GM12878 (cell line): Measurements from ENCODE around the gene TAF6. TPM values are rescaled to one million over a fixed set of nuclear protein-coding genes. Genes with fewer than 3 reads are reported as not detected.

Experiments
- ATAC-seq: fragments of 200-7000 bp; cut with Tn5 transposase; 3 replicates; pipeline ENCODE4 v1.9.1; 2020; ENCODE audit warnings: mild to moderate bottlenecking, moderate library complexity
- BruUV-seq: library from RNA; stranded (reverse); fragments of 400-500 nt; replicated peaks from 2 replicates; lab custom pipeline; 2021; lab: Mats Ljungman, UMichigan
- CTCF ChIA-PET: fragments of 300-600 bp; sonication (Branson Sonifier 250); formaldehyde crosslinking; extraction: SDS; loops from one replicate; lab custom pipeline; 2021; ENCODE audit warnings: inconsistent platforms; lab: Yijun Ruan, JAX
- POLR2A ChIA-PET: fragments of 350-600 bp; formaldehyde crosslinking; extraction: SDS; loops from one replicate; lab custom pipeline; 2021; ENCODE audit warnings: inconsistent platforms; lab: Charles Lee
- RAD21 ChIA-PET: fragments of 300-600 bp; sonication (Branson Sonifier 250); formaldehyde crosslinking; loops from one replicate; lab custom pipeline; 2023; ENCODE audit warnings: antibody characterized with exemption; ENCODE audit not compliant: unreplicated experiment; lab: Charles Lee
- SMC1A ChIA-PET: fragments of 300-600 bp; sonication (Branson Sonifier 250); formaldehyde crosslinking; loops from one replicate; lab custom pipeline; 2023; ENCODE audit not compliant: unreplicated experiment, uncharacterized antibody; lab: Charles Lee
- DNase-seq: peaks from one replicate; pipeline ENCODE4 v3.0.0-alpha.2; 2011; ENCODE audit warnings: low read depth, low spot score
- FAIRE-seq: peaks from 3 replicates; lab custom pipeline; 2011; peaks lifted over from hg19 to GRCh38; lab: Jason Lieb, UNC
- H2AFZ ChIP-seq: 2 replicates; pipeline ENCODE4 v1.6.0; 2011; ENCODE audit warnings: low read depth, low read length, control low read depth; ENCODE audit not compliant: control insufficient read depth
- H3K27ac ChIP-seq: 2 replicates; pipeline ENCODE4 v1.5.1; 2011; ENCODE audit warnings: control low read depth; ENCODE audit not compliant: control insufficient read depth, insufficient read depth
- H3K27me3 ChIP-seq, 2 experiments: replicated peaks in 1 of 2; 2 replicates each; pipeline versions ENCODE4 v1.6.0 to v1.6.1; 2011; ENCODE audit warnings: low read length in 1 of 2; ENCODE audit not compliant: control insufficient read depth in 2 of 2, insufficient read depth in 2 of 2
- H3K36me3 ChIP-seq, 2 experiments: 2 replicates each; pipeline ENCODE4 v1.5.1; 2011; ENCODE audit warnings: low read length in 1 of 2; ENCODE audit not compliant: control insufficient read depth in 2 of 2, insufficient read depth in 2 of 2
- H3K4me1 ChIP-seq: 2 replicates; pipeline ENCODE4 v1.6.1; 2011; ENCODE audit warnings: mild to moderate bottlenecking, low read length, moderate library complexity, mixed read lengths; ENCODE audit not compliant: control insufficient read depth, insufficient read depth
- H3K4me2 ChIP-seq: 2 replicates; pipeline ENCODE4 v1.6.0; 2011; ENCODE audit warnings: control low read depth; ENCODE audit not compliant: control insufficient read depth, insufficient read depth
- H3K4me3 ChIP-seq: fragments of 200-600 bp; sonication (generic); 2 replicates; pipeline ENCODE4 v1.5.1; 2016
- H3K79me2 ChIP-seq: 2 replicates; pipeline ENCODE4 v1.6.0; 2011; ENCODE audit warnings: low read length; ENCODE audit not compliant: control insufficient read depth, insufficient read depth
- H3K9ac ChIP-seq: 2 replicates; pipeline ENCODE4 v1.8.0; 2011; ENCODE audit warnings: low read length, control low read depth, mixed read lengths; ENCODE audit not compliant: control insufficient read depth, insufficient read depth
- H3K9me3 ChIP-seq: replicated peaks from 3 replicates; pipeline ENCODE4 v1.5.1; 2011; ENCODE audit warnings: mild to moderate bottlenecking, low read length; ENCODE audit not compliant: control insufficient read depth, insufficient read depth
- H4K20me1 ChIP-seq: 2 replicates; pipeline ENCODE4 v1.6.0; 2011; ENCODE audit not compliant: control insufficient read depth, insufficient read depth
- BRCA1 ChIP-seq: IDR thresholded peaks from 2 replicates; pipeline ENCODE4 v1.6.1; 2011; ENCODE audit warnings: low read depth, low read length, improper control_type of control experiment
- CREM ChIP-seq: IDR thresholded peaks from 2 replicates; pipeline ENCODE4 v1.6.1; 2014; ENCODE audit warnings: antibody characterized with exemption, low read depth
- GATAD2B ChIP-seq: fragments of 450-650 bp; conservative IDR thresholded peaks from 2 replicates; pipeline ENCODE4 v1.6.1; 2017; ENCODE audit warnings: low read depth, mild to moderate bottlenecking, moderate library complexity
- HCFC1 ChIP-seq: fragments of 150-350 bp; IDR thresholded peaks from 2 replicates; pipeline ENCODE4 v1.6.1; 2014; ENCODE audit warnings: low read length
- JUND ChIP-seq: IDR thresholded peaks from 2 replicates; pipeline ENCODE4 v1.6.1; 2012; ENCODE audit warnings: low read depth, mild to moderate bottlenecking, low read length, improper control_type of control experiment, moderate library complexity
- KAT2A ChIP-seq: conservative IDR thresholded peaks from 2 replicates; pipeline ENCODE4 v1.6.1; 2011; ENCODE audit warnings: low read depth, low read length; ENCODE audit not compliant: control insufficient read depth
- LARP7 ChIP-seq: fragments of 450-650 bp; IDR thresholded peaks from 2 replicates; pipeline ENCODE4 v1.6.1; 2017; ENCODE audit warnings: mild to moderate bottlenecking
- MTA2 ChIP-seq: fragments of 450-650 bp; IDR thresholded peaks from 2 replicates; pipeline ENCODE4 v1.6.1; 2016; ENCODE audit warnings: low read depth, mild to moderate bottlenecking, moderate library complexity
- MXI1 ChIP-seq: fragments of 150-350 bp; IDR thresholded peaks from 2 replicates; pipeline ENCODE4 v1.6.1; 2011; ENCODE audit warnings: low read depth, mild to moderate bottlenecking, inconsistent platforms, low read length, improper control_type of control experiment
- MYC ChIP-seq: IDR thresholded peaks from 2 replicates; pipeline ENCODE4 v1.6.1; 2011; ENCODE audit warnings: mild to moderate bottlenecking, low read length, moderate library complexity, inconsistent platforms; ENCODE audit not compliant: insufficient read depth, insufficient replicate concordance, insufficient read length, severe bottlenecking
- RB1 ChIP-seq: fragments of 450-650 bp; formaldehyde crosslinking; IDR thresholded peaks from 2 replicates; pipeline ENCODE4 v1.6.1; 2017; ENCODE audit warnings: mild to moderate bottlenecking, borderline replicate concordance
- SIN3A ChIP-seq: IDR thresholded peaks from 2 replicates; pipeline ENCODE4 v1.6.1; 2012; ENCODE audit warnings: low read depth, low read length, improper control_type of control experiment
- SREBF2 ChIP-seq: IDR thresholded peaks from 2 replicates; pipeline ENCODE4 v1.6.1; 2012; ENCODE audit warnings: mild to moderate bottlenecking, low read length
- YY1 ChIP-seq: IDR thresholded peaks from 2 replicates; pipeline ENCODE4 v1.6.1; 2011; ENCODE audit warnings: low read depth, mild to moderate bottlenecking, low read length
- ZBTB11 ChIP-seq: fragments of 450-650 bp; formaldehyde crosslinking; IDR thresholded peaks from 2 replicates; pipeline ENCODE4 v1.5.0; 2022; ENCODE audit warnings: mild to moderate bottlenecking, missing genetic modification characterization
- WGBS: methylation state at CpG from one replicate; pipeline ENCODE4 v1.1.6; 2016; ENCODE audit warnings: low lambda C conversion rate; ENCODE audit not compliant: insufficient replicate concordance, insufficient coverage; ENCODE audit errors: missing lambda C conversion rate; 5-methylcytosine and 5-hydroxymethylcytosine counted together
- in situ Hi-C: fragments of 300-500 bp; cut with MboI; formaldehyde crosslinking; loops from 9 replicates; pipeline ENCODE4 v1.14.3; 2018; ENCODE audit warnings: mixed read lengths
- intact Hi-C: fragments of 100-400 bp; cut with micrococcal nuclease; formaldehyde crosslinking; loops from one replicate; pipeline ENCODE4 v1.14.2; 2022; ENCODE audit not compliant: unreplicated experiment
- polyA plus RNA-seq, 11 experiments: library from polyadenylated mRNA; depleted of rRNA in 4 of 11; unstranded in 6 of 11; stranded (reverse) in 5 of 11; fragments of >200 nt; fragmentation: Nextera tagmentation in 4 of 11; fragmentation: Illumina TruSeq in 1 of 11; extraction: Ambion mirVana in 4 of 11; extraction: Trizol in 1 of 11; gene quantifications; 1 replicate in 1 of 11; 2 replicates in 10 of 11; pipeline versions ENCODE4 v1.2.1 to v1.2.3, GENCODE V29; 2011 to 2016; ENCODE audit warnings: inconsistent platforms in 2 of 11, missing spikeins in 2 of 11, low read depth in 1 of 11
- total RNA-seq, 4 experiments: library from RNA; depleted of rRNA in 3 of 4; stranded (reverse); fragments of >200 nt in 3 of 4; fragmentation: Illumina TruSeq in 1 of 4; extraction: Trizol in 1 of 4; gene quantifications; 2 replicates each; pipeline versions ENCODE4 v1.2.1 to v1.2.3, GENCODE V29; 2013 to 2021
- TF ChIP-seq, protein P1 (sequence below): IDR thresholded peaks from 2 replicates; pipeline ENCODE4 v1.6.1; 2011; ENCODE audit warnings: borderline replicate concordance, low read depth, mild to moderate bottlenecking, moderate library complexity, mixed read lengths, low read length; ENCODE audit not compliant: insufficient read depth; ENCODE audit errors: extremely low read length

The TAF6 gene
- total and polyA plus RNA-seq, 10 of the 15 experiments (the other 5 are each of a cell fraction or from before 2014, with no cell fraction given), result 0.27 to 42.6 (median 17.0) TPM

GRCh38 chr7:100101016-100101862 is 17.9 kb downstream of the TAF6 start, which contains the start of the genes AP4M1 and MCM7 (continued):
- TF ChIP-seq, protein P1, sequence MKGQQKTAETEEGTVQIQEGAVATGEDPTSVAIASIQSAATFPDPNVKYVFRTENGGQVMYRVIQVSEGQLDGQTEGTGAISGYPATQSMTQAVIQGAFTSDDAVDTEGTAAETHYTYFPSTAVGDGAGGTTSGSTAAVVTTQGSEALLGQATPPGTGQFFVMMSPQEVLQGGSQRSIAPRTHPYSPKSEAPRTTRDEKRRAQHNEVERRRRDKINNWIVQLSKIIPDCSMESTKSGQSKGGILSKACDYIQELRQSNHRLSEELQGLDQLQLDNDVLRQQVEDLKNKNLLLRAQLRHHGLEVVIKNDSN, result peak; percentile 99
- TF ChIP-seq BRCA1, result no peak
- TF ChIP-seq JUND, result peak; percentile 47; the same call in 1 of the 2 replicates
- no peak for TF ChIP-seq KAT2A
- TF ChIP-seq, all 136 proteins: peak for 45

DNA sequence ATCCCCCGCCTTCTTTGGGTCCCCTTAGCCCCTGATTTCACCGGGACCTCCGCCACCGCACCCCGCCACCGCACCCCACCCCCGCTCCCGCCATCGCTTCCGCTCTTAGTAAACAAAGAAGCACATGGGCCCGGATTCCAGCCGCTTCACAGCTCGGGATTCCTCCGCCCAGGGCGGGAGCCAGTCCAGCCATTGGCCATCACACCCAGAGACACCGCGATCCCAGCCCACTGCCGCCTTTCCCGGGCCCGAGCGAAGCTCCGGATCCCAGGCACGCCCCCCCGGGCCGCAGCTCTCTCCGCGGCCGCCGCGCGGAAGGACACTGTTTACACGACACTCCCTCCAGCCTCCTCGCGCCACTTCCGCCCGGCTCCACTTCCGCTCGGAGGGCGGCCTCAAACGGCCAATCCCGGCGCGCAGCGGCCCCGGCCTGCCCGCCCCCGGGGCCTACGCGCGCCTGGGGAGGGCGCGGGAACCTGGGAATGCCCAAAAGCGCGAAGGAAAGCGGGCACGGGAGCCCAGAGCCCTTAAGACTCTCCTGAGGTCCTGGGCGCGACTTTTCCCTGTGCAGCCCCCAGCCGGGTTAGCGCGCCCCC is 18.6 kb downstream of the TAF6 start:
- DNase-seq (peak; percentile 56), FAIRE-seq (peak; percentile 92), ATAC-seq (peak; percentile 89)
- in situ Hi-C loops (no loop called here), intact Hi-C loops (loop anchor here (1.0 to 2.0 kb wide), 3 partner anchors 18 to 48 kb away; partner anchors contain the start of gene LAMTOR4)
- no TSS peak for BruUV-seq
- Histone ChIP-seq H3K9ac (peak overlapping the region; percentile 98), H3K9me3 (no peaks in the 10 kb centered on the region), H3K4me2 (peak overlapping the region; percentile 80), H2AFZ (no peak overlapping the region; the same call in none of the 2 replicates), H3K79me2 (peaks cover 29% of the 10 kb centered on the region), H3K36me3 (peaks cover 31 to 34% of the 10 kb centered on the region in 2 experiments), H3K4me1 (peaks cover 16% of the 10 kb centered on the region), H4K20me1 (peaks cover 2% of the 10 kb centered on the region; the same call in 1 of the 2 replicates), H3K27ac (peak overlapping the region; percentile 97), H3K27me3 (no peaks in the 10 kb centered on the region), H3K4me3 (peak overlapping the region; percentile 88)
- 1% methylated on average over 57 of the region's 61 CpGs for WGBS
- ChIA-PET SMC1A (interaction anchor here (0.8 to 2.4 kb wide), 7 partner anchors 11 to 173 kb away, joined by 3 to 14 read pairs (median 4); no protein-coding TSS in a partner anchor), RAD21 (interaction anchor here (0.8 to 2.7 kb wide), 6 partner anchors 12 to 438 kb away, joined by 3 to 23 read pairs (median 8); partner anchors contain the start of gene MBLAC1), CTCF (interaction anchor here (0.6 to 1.7 kb wide), 7 partner anchors 11 to 245 kb away, joined by 3 to 4 read pairs (median 3); no protein-coding TSS in a partner anchor), POLR2A (interaction anchor here (0.5 to 2.9 kb wide), 18 partner anchors 11 to 441 kb away, joined by 3 to 39 read pairs (median 4); partner anchors contain the start of genes CNPY4, COPS6, GAL3ST4 and LAMTOR4)
- peak; percentile 45 for TF ChIP-seq ZBTB11 (CRISPR knock-in tag)
- peak; percentile 99 for TF ChIP-seq SIN3A
- TF ChIP-seq YY1, result peak; percentile 71; the same call in 1 of the 2 replicates
- TF ChIP-seq CREM, result peak; percentile 94
- TF ChIP-seq MYC, result peak; percentile 98
- peak; percentile 60; the same call in 1 of the 2 replicates for TF ChIP-seq HCFC1
- TF ChIP-seq GATAD2B, result peak; percentile 94
- TF ChIP-seq MXI1, result peak; percentile 83
- peak; percentile 86; the same call in 1 of the 2 replicates for TF ChIP-seq LARP7
- no peak for TF ChIP-seq MTA2
- TF ChIP-seq RB1, result peak; percentile 98
- TF ChIP-seq SREBF2, result no peak
